SW 1271 (cell line): ENCODE measurements around the gene LYSMD2.
A peak's percentile ranks its signal among the peaks of the same experiment; 100 is the strongest.
"Not testable (repeated sequence)": the region's sequence is repeated elsewhere in the genome, so short reads cannot be mapped to it uniquely, and the experiment has no call there.

ENCODE experiments used
- DNase-seq, 2 experiments: peaks; one replicate each; lab custom pipeline; 2025; lab: John Stamatoyannopoulos, UW

The LYSMD2 gene, protein sequence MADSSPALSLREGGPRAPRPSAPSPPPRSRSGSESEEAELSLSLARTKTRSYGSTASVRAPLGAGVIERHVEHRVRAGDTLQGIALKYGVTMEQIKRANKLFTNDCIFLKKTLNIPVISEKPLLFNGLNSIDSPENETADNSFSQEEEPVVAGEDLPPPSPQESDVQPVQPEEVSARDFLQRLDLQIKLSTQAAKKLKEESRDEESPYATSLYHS

DNA sequence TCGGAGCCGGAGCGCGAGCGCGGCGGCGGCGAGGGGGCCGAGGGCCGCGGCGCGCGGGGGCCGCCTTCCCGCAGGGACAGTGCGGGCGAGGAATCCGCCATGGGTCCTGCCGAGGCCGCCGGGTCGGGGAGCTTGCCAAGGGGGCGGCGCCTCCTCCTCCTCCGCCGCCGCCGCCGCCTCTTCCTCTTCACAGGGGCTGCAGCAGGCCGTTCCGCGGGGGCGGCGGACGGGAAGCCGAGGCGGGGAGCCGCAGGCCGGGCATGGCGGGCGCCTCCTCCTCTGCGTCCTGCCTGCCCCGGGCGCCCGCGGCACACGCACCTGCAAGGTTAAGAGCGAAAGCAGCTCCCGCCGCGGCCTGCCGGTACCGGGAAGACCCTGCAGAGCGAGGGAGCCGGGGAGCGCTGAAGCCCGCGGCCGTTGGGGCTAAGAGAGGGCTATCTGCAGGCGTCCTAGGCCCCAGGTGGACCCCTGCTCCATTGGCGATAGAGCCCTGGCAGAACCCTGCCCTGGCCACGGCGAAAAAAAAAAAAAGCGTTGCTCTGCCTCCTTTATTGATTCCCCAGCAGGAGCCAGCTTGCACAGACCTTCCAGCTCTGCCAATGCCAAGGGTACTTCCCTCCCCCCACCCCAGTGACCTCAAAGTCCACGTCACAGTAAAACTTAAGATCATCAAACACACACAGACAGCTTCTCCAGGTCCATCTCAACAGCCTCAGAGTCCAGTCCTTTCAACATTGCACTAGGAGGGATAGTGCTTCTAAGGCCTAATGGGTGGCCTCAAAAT, at the start of gene LYSMD2:
Gene LYSMD2 (minus strand): TSS at position 134 of the 784 bp plus-strand sequence. CDS start 33 bp downstream, at position 101.
- peak in 1 of 2 experiments; percentile 47 for DNase-seq

GRCh38 chr15:51787130-51787529, 49.7 kb upstream of the LYSMD2 start:
- not testable (repeated sequence) for DNase-seq

DNA sequence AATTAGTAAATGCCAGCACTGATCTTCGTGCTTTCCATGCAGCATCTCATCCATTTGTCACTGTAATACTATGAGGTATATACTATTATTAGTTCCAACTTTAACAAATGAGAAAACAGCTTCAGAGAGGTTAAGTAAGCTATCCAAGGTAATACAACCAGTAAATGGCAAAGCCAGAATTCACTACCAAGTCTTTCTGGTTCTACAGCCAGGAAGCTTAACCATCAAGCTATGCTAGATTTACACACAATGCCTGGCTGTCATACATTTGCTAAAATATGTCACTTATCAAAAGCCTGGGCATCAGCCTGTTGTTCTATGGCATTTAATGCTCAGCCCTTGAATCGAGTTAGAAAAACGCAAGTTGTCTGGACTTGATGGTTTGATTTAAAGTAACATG, 46.5 kb upstream of the LYSMD2 start:
- no peak for DNase-seq

- DNase-seq, result no peak
Measured at GRCh38 chr15:51782357-51782896, 45.0 kb upstream of the LYSMD2 start.

DNA sequence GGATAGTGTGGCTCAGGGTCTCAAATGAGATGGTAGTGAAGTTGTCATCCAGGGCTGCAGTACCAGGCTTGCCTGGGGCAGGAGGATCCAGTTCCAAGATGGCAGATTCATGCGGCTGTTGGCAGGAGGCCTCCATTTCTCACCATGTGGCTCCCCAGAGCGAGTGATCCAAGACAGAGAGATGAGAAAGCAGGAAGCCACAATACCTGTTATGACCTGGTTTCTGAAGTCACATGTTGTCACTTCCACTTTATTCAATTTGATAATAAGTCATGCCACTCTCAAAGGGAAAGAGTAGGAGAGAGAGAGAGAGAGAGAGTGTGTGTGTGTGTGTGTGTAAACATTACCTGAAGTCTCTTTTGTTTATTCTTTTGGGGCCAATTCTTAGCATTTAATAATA, 44.1 kb upstream of the LYSMD2 start:
- DNase-seq, result no peak

DNA sequence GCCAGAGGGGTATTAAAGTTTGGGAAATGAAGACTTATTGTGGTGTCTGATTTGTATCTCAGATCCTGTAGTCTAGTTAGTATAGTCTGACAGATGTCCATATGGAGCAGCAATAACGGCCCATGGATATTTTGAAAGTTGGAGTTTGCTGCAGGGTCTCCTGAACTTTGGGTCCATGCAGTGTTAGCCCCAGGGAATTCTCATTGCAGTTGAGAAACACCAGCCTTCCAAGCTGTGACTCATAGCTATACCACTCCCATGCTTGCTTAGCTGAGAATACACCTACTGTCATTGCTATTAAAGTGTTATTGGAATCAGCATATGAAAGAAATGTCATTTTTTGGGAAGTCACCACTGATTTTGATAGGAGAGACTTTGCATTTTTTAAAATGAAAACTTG, 43.2 kb upstream of the LYSMD2 start:
- DNase-seq, result no peak

DNA sequence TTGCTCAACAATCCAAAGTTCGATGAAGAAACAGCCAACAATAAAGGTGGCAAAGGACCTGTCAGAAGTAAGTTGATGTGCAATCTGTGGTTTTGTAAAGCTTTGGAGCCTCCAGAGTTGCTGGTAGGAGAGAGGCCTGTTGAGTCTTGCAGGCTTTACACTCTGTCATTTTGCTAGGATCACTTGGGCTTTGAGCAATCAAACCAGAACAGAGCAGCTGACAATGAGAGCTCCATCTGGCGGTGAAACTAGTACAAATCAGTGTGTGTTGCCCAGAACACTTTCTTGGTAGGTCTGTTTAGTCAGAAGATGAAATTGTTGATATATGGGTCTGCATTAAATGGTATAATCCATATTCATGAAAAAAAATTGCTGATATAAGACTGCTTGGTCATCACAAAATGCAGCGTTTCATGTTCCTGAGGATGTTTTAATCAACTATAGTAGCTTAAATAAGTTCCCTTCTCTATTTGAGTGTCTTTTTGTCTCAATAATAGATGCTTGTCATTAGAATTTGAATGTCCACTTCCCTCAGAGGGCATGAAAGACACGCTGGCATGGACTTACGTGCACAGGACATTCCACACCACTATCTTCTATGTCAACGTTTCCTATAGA, 39.6 kb upstream of the LYSMD2 start:
- peak in 1 of 2 experiments; percentile 71 for DNase-seq

GRCh38 chr15:51775967-51776816, 38.7 kb upstream of the LYSMD2 start:
- peak in 1 of 2 experiments; percentile 14 for DNase-seq

- no peak for DNase-seq
Measured at GRCh38 chr15:51774916-51775315, 37.5 kb upstream of the LYSMD2 start.

DNA sequence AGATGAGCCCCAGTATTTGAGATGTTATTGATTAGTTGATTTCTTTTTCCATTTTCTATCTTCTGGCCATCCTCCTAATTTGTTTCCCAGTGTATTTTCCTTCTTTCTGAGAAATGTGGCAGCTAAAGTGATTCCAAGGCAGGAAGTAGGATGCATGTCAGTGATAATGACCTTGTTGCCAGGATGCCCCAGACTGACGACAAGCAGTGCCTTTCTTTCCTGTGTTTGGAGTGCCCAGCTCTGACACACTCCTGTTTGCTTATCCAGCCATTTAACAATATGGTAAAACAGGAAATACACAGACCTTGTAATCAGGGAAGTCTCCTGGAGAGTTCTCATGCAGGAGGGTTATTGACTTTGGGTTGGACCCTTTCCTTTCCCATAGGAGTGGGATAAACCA, 34.3 kb upstream of the LYSMD2 start:
- DNase-seq, result no peak

- DNase-seq, result no peak
Measured at GRCh38 chr15:51770902-51771301, 33.4 kb upstream of the LYSMD2 start.

DNA sequence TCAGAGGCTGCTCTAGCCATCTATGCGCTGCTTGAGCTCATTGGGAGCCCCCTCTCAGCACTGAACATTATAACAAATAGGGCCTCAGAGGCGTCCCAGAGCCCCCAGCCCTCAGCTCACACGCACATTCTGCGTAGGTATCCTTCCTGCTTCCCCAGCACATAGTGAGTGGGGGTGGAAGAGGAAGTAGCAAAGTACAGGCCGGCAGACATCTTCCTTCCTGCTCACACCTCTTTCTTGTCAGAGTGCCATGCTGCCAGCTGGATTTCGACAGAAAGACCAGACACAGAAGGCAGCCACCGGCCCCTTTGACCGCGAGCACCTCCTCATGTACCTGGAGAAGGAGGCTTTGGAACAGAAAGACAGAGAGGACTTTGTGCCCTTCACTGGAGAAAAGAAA, 30.6 kb upstream of the LYSMD2 start:
- DNase-seq, result no peak

DNA sequence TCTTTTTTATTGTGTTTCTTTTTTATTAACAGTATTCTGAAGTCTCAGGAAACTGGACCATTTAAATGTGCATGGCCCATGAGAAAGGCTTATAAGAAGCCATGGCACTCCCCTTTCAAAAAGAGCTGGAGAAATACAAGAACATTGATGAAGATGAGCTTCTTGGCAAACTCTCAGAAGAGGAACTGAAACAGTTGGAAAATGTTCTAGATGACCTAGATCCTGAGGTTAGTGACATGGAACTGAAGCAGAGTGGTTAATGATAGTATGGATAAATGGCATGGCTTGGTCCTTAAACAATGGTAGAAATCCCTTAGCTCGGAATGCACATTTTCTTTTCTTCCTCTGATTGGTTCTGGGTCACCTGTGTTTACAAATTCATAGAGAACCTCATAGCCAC, 28.9 kb upstream of the LYSMD2 start:
- no peak for DNase-seq

- no peak for DNase-seq
Measured at GRCh38 chr15:51765751-51766150, 28.3 kb upstream of the LYSMD2 start.

DNA sequence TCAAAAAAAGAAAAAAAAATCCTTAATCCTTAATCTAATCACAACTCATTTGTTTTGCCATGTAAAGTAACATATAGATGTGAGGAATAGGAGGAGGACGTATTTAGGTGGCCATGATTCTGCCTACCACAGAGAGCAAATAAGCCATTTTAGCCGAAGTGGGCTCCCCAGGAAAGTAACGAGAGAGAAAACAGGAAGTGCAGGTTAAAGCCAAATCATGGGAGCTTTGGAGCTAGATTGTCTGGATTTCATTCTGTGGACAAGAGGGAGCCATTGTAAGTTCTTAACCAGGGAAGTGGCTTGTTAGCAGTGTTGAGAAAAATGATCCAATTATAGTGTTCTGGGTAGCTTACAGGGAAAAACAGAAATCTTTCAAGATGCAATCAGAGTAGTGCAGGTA, 23.4 kb upstream of the LYSMD2 start:
- DNase-seq, result no peak

DNA sequence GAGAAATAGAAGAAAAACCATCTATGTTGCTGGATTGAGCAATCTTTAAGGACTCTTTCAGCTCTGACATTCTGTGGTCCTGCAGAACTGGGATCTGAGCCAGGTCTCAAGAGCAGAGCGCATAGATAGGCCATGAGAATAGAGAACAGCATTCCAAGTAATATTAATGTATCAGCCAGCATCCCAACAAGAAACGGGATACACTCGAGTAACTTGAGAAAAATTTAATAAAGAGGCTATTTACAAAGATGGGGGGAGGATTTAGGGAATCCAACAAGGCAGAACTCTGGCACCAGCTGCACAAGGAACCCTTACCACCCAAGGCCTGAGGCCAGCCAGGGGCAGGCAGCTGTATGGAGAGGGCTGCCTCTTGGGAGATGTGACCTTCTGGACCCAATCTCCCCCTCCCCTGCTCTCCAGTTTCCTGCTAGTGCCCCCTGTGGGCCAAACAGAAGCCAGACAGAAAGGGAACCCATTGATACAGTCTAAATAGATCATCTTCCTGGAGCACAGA, 22.2 kb upstream of the LYSMD2 start:
- DNase-seq, result no peak

DNA sequence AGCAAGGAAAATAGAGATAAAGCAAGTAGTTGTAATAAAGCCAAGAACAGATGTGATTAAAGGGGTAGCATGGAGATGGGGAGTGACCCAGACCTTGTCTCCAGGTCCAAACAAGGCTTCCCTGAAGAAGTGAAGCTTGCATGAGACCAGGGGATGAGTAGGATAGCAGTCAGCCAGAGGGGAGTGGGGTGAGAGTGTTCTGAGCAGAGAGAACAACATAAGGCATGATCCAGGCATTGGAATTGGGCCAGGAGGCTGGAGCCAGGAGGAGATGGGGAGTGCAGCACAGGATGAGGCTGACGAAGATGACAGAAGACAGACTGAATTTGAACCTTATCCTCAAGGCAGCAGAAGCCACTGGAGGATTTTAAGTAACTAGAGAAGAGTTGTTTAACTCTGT, 21.2 kb upstream of the LYSMD2 start:
- DNase-seq, result no peak

- no peak for DNase-seq
Measured at GRCh38 chr15:51757450-51757849, 20.0 kb upstream of the LYSMD2 start.

GRCh38 chr15:51756482-51756881, 19.0 kb upstream of the LYSMD2 start:
- DNase-seq, result no peak

DNA sequence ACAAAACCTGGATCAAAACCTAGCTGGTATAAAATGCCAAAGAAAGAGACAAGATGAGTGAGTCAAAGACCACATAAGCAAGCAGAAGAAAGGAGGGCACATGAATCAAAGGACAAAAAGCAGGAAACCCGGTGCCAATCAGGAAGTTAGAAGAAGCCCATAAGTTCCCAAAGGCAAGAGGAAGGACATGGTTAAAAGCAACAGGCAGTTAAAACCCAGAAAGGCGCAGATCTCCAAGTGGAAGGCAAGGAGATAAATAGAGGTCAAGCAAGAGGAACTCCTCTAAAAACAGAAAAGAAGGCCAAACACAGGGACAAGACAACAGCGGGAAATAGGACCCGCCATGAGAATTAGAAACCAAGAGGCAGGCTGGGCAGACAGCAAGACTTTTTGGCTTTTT, 18.3 kb upstream of the LYSMD2 start:
- no peak for DNase-seq

GRCh38 chr15:51754267-51754666, 16.8 kb upstream of the LYSMD2 start:
- DNase-seq, result no peak

- DNase-seq, result no peak
Measured at GRCh38 chr15:51752888-51753287, 15.4 kb upstream of the LYSMD2 start.
